SK-N-SH (cell line): ENCODE measurements around the gene TPP1.

Source experiments
- EP300 ChIP-seq, 2 experiments: IDR thresholded peaks; 2 replicates each; pipeline versions ENCODE4 v1.4.0 to v1.6.1; 2012; ENCODE audit warnings: borderline replicate concordance in 1 of 2, low read depth in 1 of 2, low read length in 1 of 2
- FOXM1 ChIP-seq: IDR thresholded peaks from 2 replicates; pipeline ENCODE4 v1.4.0; 2012; ENCODE audit warnings: low read depth, mild to moderate bottlenecking
- MXI1 ChIP-seq: IDR thresholded peaks from 2 replicates; pipeline ENCODE4 v1.6.1; 2012; ENCODE audit warnings: mild to moderate bottlenecking, low read depth, low read length, improper control_type of control experiment
- NRF1 ChIP-seq: IDR thresholded peaks from 2 replicates; pipeline ENCODE4 v1.6.1; 2012; ENCODE audit warnings: low read depth, mild to moderate bottlenecking, low read length
- POLR2AphosphoS5 ChIP-seq: IDR thresholded peaks from 2 replicates; pipeline ENCODE4 v1.6.1; 2012; ENCODE audit warnings: low read depth, low read length
- RAD21 ChIP-seq: IDR thresholded peaks from 2 replicates; pipeline ENCODE4 v1.6.1; 2012; ENCODE audit warnings: mild to moderate bottlenecking, low read length
- RXRA ChIP-seq: IDR thresholded peaks from 2 replicates; pipeline ENCODE4 v1.4.0; 2012; ENCODE audit warnings: low read depth, mild to moderate bottlenecking, borderline replicate concordance
- SIN3A ChIP-seq: IDR thresholded peaks from 2 replicates; pipeline ENCODE4 v1.6.1; 2012; ENCODE audit warnings: low read depth, mild to moderate bottlenecking, low read length, moderate library complexity, borderline replicate concordance
- TAF1 ChIP-seq: IDR thresholded peaks from 2 replicates; pipeline ENCODE4 v1.6.1; 2012; ENCODE audit warnings: low read depth, mild to moderate bottlenecking, low read length, moderate library complexity, borderline replicate concordance
- USF2 ChIP-seq: fragments of 150-350 bp; IDR thresholded peaks from 2 replicates; pipeline ENCODE4 v1.6.1; 2017; ENCODE audit warnings: antibody characterized with exemption, low read length, low read depth, borderline replicate concordance
- YY1 ChIP-seq: IDR thresholded peaks from 2 replicates; pipeline ENCODE4 v1.4.0; 2012; ENCODE audit warnings: low read depth, mild to moderate bottlenecking
- TF ChIP-seq, protein P1 (sequence below): fragments of 200-600 bp; sonication (generic); IDR thresholded peaks from 2 replicates; pipeline ENCODE4 v1.6.1; 2017; ENCODE audit warnings: antibody characterized with exemption, mild to moderate bottlenecking, moderate library complexity

DNA sequence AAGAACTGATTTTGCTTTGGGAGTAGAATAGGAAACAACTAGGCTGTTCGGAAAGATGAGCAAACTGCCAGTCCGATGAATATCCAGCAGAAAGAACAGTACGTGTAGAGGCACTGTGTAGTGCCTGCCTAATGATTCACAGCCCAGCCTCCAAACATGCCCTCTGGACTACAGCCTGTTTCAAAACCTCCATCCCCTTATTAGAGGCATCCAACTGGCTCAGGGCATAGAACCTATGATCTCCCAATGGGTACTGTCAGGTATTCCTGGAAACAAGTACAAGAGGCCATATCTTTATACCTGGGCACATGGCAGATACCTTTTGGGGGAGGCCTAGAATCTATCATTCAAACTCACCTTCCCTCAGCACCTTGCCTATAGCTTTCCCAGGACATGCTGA, 20.7 kb downstream of the TPP1 start:
- TF ChIP-seq YY1 (no peak), SIN3A (no peak), POLR2AphosphoS5 (no peak), NRF1 (no peak), RXRA (no peak), MXI1 (no peak), RAD21 (no peak), TAF1 (no peak), USF2 (no peak), FOXM1 (no peak), EP300 (IDR thresholded peaks at IDR 0.05; ENCODE audit: borderline replicate concordance in 1 of 2, low read depth in 1 of 2, low read length in 1 of 2) (no peak)
- TF ChIP-seq, protein P1, sequence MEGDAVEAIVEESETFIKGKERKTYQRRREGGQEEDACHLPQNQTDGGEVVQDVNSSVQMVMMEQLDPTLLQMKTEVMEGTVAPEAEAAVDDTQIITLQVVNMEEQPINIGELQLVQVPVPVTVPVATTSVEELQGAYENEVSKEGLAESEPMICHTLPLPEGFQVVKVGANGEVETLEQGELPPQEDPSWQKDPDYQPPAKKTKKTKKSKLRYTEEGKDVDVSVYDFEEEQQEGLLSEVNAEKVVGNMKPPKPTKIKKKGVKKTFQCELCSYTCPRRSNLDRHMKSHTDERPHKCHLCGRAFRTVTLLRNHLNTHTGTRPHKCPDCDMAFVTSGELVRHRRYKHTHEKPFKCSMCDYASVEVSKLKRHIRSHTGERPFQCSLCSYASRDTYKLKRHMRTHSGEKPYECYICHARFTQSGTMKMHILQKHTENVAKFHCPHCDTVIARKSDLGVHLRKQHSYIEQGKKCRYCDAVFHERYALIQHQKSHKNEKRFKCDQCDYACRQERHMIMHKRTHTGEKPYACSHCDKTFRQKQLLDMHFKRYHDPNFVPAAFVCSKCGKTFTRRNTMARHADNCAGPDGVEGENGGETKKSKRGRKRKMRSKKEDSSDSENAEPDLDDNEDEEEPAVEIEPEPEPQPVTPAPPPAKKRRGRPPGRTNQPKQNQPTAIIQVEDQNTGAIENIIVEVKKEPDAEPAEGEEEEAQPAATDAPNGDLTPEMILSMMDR = no peak
